Natural killer cell (primary cell): ENCODE results near the gene SPATA2. TPM values are rescaled to one million over a fixed set of nuclear protein-coding genes. Genes with fewer than 3 reads are reported as not detected.
"Not testable (repeated sequence)": the region's sequence is repeated elsewhere in the genome, so short reads cannot be mapped to it uniquely, and the experiment has no call there.

Experiments used
- ATAC-seq, 3 donors: fragments of 150-1000 bp in 2 of 3; fragments of 200-7000 bp in 1 of 3; cut with Tn5 transposase; 1 replicate in 1 of 3; 2 replicates in 2 of 3; pipeline ENCODE4 v1.10.0; 2021; ENCODE audit warnings: mild to moderate bottlenecking in 2 of 3, moderate library complexity in 2 of 3
- DNase-seq, 2 donors: peaks; one replicate each; pipeline versions ENCODE4 v3.0.0 to v3.0.0-alpha.2; 2013 to 2021; ENCODE audit warnings: mixed read lengths in 1 of 2
- H3K27ac ChIP-seq: one replicate; pipeline ENCODE4 v1.5.1; 2013; ENCODE audit warnings: mild to moderate bottlenecking, low read length
- H3K27me3 ChIP-seq: one replicate; pipeline ENCODE4 v1.6.1; 2013; ENCODE audit warnings: low read length; ENCODE audit not compliant: control insufficient read depth, insufficient read depth
- H3K36me3 ChIP-seq: one replicate; pipeline ENCODE4 v1.6.1; 2013; ENCODE audit warnings: low read length; ENCODE audit not compliant: control insufficient read depth, insufficient read depth
- H3K4me1 ChIP-seq: one replicate; pipeline ENCODE4 v1.6.1; 2013; ENCODE audit warnings: low read length; ENCODE audit not compliant: control insufficient read depth, insufficient read depth
- H3K4me3 ChIP-seq: one replicate; pipeline ENCODE4 v1.5.1; 2013; ENCODE audit warnings: low read length
- H3K9me3 ChIP-seq: one replicate; pipeline ENCODE4 v1.6.1; 2013; ENCODE audit warnings: low read length; ENCODE audit not compliant: control insufficient read depth, insufficient read depth
- H3K27ac Mint-ChIP-seq, 2 donors: one replicate each; pipeline ENCODE4 v1.8.0; 2022; ENCODE audit warnings: mild to moderate bottlenecking in 2 of 2, mixed read lengths in 2 of 2, moderate library complexity in 1 of 2
- H3K27me3 Mint-ChIP-seq, 2 donors: one replicate each; pipeline ENCODE4 v1.8.0; 2022; ENCODE audit warnings: low read depth in 2 of 2, mixed read lengths in 2 of 2
- H3K36me3 Mint-ChIP-seq: one replicate; pipeline ENCODE4 v1.8.0; 2022; ENCODE audit warnings: mixed read lengths
- H3K4me1 Mint-ChIP-seq, 2 donors: one replicate each; pipeline ENCODE4 v1.8.0; 2022; ENCODE audit warnings: mixed read lengths in 2 of 2
- H3K4me3 Mint-ChIP-seq: one replicate; pipeline ENCODE4 v1.8.0; 2022; ENCODE audit warnings: mild to moderate bottlenecking, moderate library complexity, mixed read lengths
- H3K9me3 Mint-ChIP-seq, 2 donors: one replicate each; pipeline ENCODE4 v1.8.0; 2022; ENCODE audit warnings: mixed read lengths in 2 of 2
- WGBS: methylation state at CpG from one replicate; pipeline ENCODE4 v1.1.7; 2013; ENCODE audit warnings: missing lambda C conversion rate; ENCODE audit not compliant: insufficient coverage; 5-methylcytosine and 5-hydroxymethylcytosine counted together
- intact Hi-C: fragments of 100-400 bp; cut with micrococcal nuclease; formaldehyde crosslinking; loops from one replicate; pipeline ENCODE4 v1.14.2; 2022
- total RNA-seq, 4 donors: library from RNA; stranded (reverse); fragments of 120-200 nt in 1 of 4; gene quantifications; one replicate each; pipeline versions ENCODE4 v1.2.3 to v1.2.4, GENCODE V29; 2013 to 2022
- TF ChIP-seq, protein P1 (sequence below): fragments of 200-600 bp; IDR thresholded peaks from one replicate; pipeline ENCODE4 v1.8.0; 2022; ENCODE audit warnings: antibody characterized with exemption

SPATA2 gene
- total RNA-seq, 3 donors from 2014 or later (not counting 1 experiment from before 2014, with no cell fraction given), result 16.4 to 25.8 (median 25.1) TPM

DNA sequence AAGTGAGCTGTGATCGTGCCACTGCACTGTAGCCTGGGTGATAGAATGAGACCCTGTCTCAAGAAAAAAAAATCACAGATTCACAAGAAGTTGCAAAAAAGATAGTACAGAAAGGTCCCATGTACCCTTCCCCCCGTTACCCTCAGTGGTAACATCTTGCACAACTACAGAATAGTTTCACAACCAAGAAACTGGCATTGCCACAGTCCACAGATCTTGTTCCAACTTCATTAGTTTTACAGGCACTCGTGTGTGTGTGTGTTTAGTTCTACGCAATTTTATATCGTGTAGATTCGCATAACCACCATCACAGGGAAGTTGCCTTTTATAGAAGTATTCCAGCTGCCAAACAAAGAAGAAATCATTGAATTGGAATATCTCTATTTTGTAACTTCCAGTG lies 19.1 kb downstream of the SPATA2 start:
- Histone ChIP-seq H3K36me3 (no peaks in the 10 kb centered on the region), H3K27me3 (no peaks in the 10 kb centered on the region), H3K4me1 (peaks cover 18% of the 10 kb centered on the region), H3K9me3 (no peaks in the 10 kb centered on the region), H3K27ac (no peak overlapping the region), H3K4me3 (no peak overlapping the region)
- TF ChIP-seq, protein P1, sequence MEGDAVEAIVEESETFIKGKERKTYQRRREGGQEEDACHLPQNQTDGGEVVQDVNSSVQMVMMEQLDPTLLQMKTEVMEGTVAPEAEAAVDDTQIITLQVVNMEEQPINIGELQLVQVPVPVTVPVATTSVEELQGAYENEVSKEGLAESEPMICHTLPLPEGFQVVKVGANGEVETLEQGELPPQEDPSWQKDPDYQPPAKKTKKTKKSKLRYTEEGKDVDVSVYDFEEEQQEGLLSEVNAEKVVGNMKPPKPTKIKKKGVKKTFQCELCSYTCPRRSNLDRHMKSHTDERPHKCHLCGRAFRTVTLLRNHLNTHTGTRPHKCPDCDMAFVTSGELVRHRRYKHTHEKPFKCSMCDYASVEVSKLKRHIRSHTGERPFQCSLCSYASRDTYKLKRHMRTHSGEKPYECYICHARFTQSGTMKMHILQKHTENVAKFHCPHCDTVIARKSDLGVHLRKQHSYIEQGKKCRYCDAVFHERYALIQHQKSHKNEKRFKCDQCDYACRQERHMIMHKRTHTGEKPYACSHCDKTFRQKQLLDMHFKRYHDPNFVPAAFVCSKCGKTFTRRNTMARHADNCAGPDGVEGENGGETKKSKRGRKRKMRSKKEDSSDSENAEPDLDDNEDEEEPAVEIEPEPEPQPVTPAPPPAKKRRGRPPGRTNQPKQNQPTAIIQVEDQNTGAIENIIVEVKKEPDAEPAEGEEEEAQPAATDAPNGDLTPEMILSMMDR, result no peak
- H3K4me3 Mint-ChIP-seq, result no peak overlapping the region
- no peak for DNase-seq
- peaks cover 0 to 7% of the 10 kb centered on the region in 2 donors for H3K4me1 Mint-ChIP-seq
- no peaks in the 10 kb centered on the region for H3K36me3 Mint-ChIP-seq
- no peaks in the 10 kb centered on the region for H3K27me3 Mint-ChIP-seq
- no peak for ATAC-seq
- H3K9me3 Mint-ChIP-seq, result no peaks in the 10 kb centered on the region
- WGBS, result 89% methylated on average over 2 of the region's 6 CpGs
- intact Hi-C loops, result no loop called here
- H3K27ac Mint-ChIP-seq, result no peak overlapping the region

DNA sequence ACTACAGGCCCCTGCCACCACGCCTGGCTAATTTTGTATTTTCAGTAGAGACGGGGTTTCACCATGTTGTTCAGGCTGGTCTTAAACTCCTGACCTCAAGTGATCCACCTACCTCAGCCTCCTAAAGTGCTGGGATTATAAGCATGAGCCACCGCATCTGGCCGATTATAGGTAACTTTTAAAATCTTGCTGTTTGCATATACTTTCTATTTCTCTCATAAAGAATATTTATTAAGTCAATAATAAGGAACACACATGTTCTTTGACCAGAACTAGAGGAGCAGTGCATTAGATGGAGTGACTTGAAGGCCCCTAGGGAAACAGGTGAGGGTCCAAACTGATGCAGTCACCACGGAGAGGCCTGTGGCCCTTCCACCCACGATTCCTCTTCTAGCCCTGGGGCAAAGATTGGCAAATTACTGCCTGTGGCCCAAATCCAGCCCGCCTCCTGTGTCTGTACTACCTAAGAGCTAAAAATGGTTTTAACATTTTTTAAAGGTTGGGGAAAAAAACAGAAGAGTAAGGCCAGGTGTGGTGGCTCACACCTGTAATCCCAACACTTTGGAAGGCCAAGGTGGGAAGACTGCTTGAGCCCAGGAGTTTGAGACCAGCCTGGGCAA lies 19.7 kb downstream of the SPATA2 start:
- intact Hi-C loops, H3K27me3 ChIP-seq, H3K36me3 ChIP-seq, H3K4me1 Mint-ChIP-seq, H3K4me3 ChIP-seq, ATAC-seq, H3K27ac Mint-ChIP-seq, H3K36me3 Mint-ChIP-seq, H3K4me3 Mint-ChIP-seq, H3K27ac ChIP-seq, H3K9me3 ChIP-seq, H3K9me3 Mint-ChIP-seq, H3K27me3 Mint-ChIP-seq, DNase-seq: not testable (repeated sequence)
- WGBS, result 89% methylated on average over 5 of the region's 7 CpGs
- H3K4me1 ChIP-seq, result peaks cover 18% of the 10 kb centered on the region

DNA sequence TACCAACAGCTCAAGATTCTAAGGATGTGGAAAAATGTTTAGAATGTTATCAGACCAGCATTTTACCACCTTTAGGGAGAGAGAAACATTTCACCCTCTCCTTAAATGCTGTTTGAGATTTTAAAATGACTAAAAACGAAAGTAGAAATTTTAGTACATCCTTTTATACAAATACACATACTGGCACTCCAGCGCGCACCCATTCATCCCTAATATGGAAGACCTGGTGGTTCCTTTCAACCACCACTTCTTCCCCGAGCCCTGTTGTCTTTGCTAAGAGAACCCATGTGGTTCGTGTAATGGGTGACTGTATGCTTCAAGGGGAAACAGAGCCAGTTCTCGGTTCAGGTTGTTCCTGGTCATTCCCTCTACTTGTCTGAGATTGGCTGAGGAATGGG lies 21.3 kb downstream of the SPATA2 start:
- Histone ChIP-seq H3K36me3 (peaks cover 8% of the 10 kb centered on the region), H3K27ac (no peak overlapping the region), H3K27me3 (no peaks in the 10 kb centered on the region), H3K9me3 (no peaks in the 10 kb centered on the region), H3K4me3 (no peak overlapping the region), H3K4me1 (peaks cover 18% of the 10 kb centered on the region)
- no peak for ATAC-seq
- DNase-seq, result no peak
- no peaks in the 10 kb centered on the region for H3K9me3 Mint-ChIP-seq
- 66% methylated on average over 6 of the region's 6 CpGs for WGBS
- intact Hi-C loops, result no loop called here
- H3K27me3 Mint-ChIP-seq, result no peaks in the 10 kb centered on the region
- H3K36me3 Mint-ChIP-seq, result no peaks in the 10 kb centered on the region
- peaks cover 0 to 9% of the 10 kb centered on the region in 2 donors for H3K4me1 Mint-ChIP-seq
- TF ChIP-seq, protein P1, result no peak
- H3K4me3 Mint-ChIP-seq, result no peak overlapping the region
- H3K27ac Mint-ChIP-seq, result no peak overlapping the region

DNA sequence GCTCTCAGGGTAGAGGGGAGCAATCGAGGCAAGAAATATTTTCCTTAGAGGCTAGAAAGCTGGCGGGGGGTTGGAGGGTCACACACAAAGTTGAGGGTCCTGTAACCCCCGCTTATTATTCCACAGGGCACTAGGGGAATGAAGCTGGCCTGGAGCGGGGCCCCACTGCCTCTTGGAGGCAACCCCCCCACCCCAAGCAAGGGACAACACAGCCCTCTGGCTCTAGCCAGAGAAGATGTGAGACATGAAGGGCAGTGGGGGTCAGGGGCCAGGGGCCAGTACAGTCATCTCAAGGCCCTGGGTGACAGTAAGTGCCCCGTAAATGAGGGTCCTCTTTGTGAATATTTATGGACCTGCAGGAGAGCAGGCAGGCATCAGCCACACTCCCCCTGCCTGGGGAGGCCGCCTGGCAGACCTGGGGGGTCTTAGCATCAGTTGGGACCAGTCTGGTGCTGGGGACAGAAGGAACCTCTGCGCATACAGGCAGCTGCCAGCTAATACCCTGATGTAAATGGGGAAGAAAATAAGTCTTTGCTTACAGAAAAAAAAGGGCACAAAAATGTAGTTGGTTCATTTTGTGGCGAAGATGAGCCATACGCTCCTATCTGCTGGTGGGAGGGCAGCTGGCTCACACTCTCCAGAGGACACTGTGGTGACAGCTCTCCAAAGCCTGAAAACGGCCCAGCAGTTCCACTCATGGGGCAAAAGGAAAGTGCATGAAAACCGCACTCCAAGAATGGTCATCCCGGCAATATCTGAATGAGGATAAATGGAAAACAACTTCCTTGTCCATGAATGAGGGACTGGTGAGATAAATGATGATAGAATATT lies 21.9 kb downstream of the SPATA2 start:
- H3K4me1 ChIP-seq, result peaks cover 18% of the 10 kb centered on the region
- no peak for ATAC-seq
- H3K27ac Mint-ChIP-seq, result no peak overlapping the region
- H3K4me1 Mint-ChIP-seq, result peaks cover 2 to 15% of the 10 kb centered on the region in 2 donors
- H3K9me3 ChIP-seq, result no peaks in the 10 kb centered on the region
- H3K36me3 Mint-ChIP-seq, result no peaks in the 10 kb centered on the region
- 81% methylated on average over 11 of the region's 12 CpGs for WGBS
- intact Hi-C loops, result no loop called here
- H3K4me3 ChIP-seq, result no peak overlapping the region
- H3K27ac ChIP-seq, result no peak overlapping the region
- H3K27me3 Mint-ChIP-seq, result no peaks in the 10 kb centered on the region
- peaks cover 11% of the 10 kb centered on the region for H3K36me3 ChIP-seq
- no peak for DNase-seq
- no peak overlapping the region for H3K4me3 Mint-ChIP-seq
- H3K9me3 Mint-ChIP-seq, result no peaks in the 10 kb centered on the region
- TF ChIP-seq, protein P1, result no peak
- no peaks in the 10 kb centered on the region for H3K27me3 ChIP-seq
